HCT116 (cell line): ENCODE results near the gene CIROP. TPM values are rescaled to one million over a fixed set of nuclear protein-coding genes. Genes with fewer than 3 reads are reported as not detected.
A peak's percentile ranks its signal among the peaks of the same experiment; 100 is the strongest.

Experiments
- ATAC-seq: fragments of 200-7000 bp; cut with Tn5 transposase; 2 replicates; pipeline ENCODE4 v1.9.1; 2020; ENCODE audit warnings: mild to moderate bottlenecking, moderate library complexity
- BruUV-seq: library from RNA; stranded (reverse); fragments of 400-500 nt; replicated peaks from 2 replicates; lab custom pipeline; 2021; lab: Mats Ljungman, UMichigan
- CTCF ChIA-PET: fragments of 300-600 bp; sonication (Branson Sonifier 250); formaldehyde crosslinking; loops from one replicate; lab custom pipeline; 2021; ENCODE audit warnings: antibody characterized with exemption; lab: Charles Lee
- POLR2A ChIA-PET: fragments of 300-600, 350-600 bp; sonication (Branson Sonifier 250); formaldehyde crosslinking; loops from one replicate; lab custom pipeline; 2021; ENCODE audit warnings: antibody characterized with exemption; lab: Charles Lee
- RAD21 ChIA-PET, 2 experiments: fragments of 300-600 bp; sonication (Branson Sonifier 250); formaldehyde crosslinking; loops; one replicate each; lab custom pipeline; 2023; ENCODE audit warnings: low total read pairs in 2 of 2; ENCODE audit not compliant: uncharacterized antibody in 2 of 2, unreplicated experiment in 2 of 2, low non-redundant PET in 1 of 2; lab: Charles Lee
- DNase-seq: peaks from one replicate; pipeline ENCODE4 v3.0.0-alpha.2; 2010; ENCODE audit warnings: low read depth, low spot score
- H2AFZ ChIP-seq: fragments of 200-600 bp; shearing (Covaris generic), sonication (generic); 2 replicates; pipeline ENCODE4 v1.6.1; 2017; ENCODE audit warnings: low read depth, mixed run types, mixed read lengths, antibody characterized with exemption, low read length; ENCODE audit not compliant: poor library complexity, severe bottlenecking
- H3K27ac ChIP-seq: 2 replicates; pipeline ENCODE4 v1.5.1; 2012; ENCODE audit warnings: low read depth, low read length
- H3K27me3 ChIP-seq: fragments of 200-600 bp; sonication (generic); 2 replicates; pipeline ENCODE4 v1.6.1; 2016; ENCODE audit warnings: mixed run types, low read length, mixed read lengths; ENCODE audit not compliant: insufficient read depth
- H3K36me3 ChIP-seq, 2 experiments: fragments of 200-500 bp in 1 of 2; fragments of 200-600 bp in 1 of 2; sonication (Bioruptor generic) in 1 of 2; sonication (generic) in 1 of 2; 2 replicates each; pipeline versions ENCODE4 v1.5.1 to v1.6.1; 2014 to 2016; ENCODE audit warnings: low read length in 2 of 2, inconsistent platforms in 1 of 2, mixed read lengths in 1 of 2, mixed run types in 1 of 2; ENCODE audit not compliant: insufficient read depth in 2 of 2, control insufficient read depth in 1 of 2
- H3K4me1 ChIP-seq, 2 experiments: fragments of 200-600 bp in 1 of 2; sonication (generic) in 1 of 2; 2 replicates each; pipeline versions ENCODE4 v1.5.1 to v1.6.1; 2012 to 2017; ENCODE audit warnings: low read length in 2 of 2, inconsistent platforms in 1 of 2, mild to moderate bottlenecking in 1 of 2, mixed read lengths in 1 of 2, mixed run types in 1 of 2, moderate library complexity in 1 of 2; ENCODE audit not compliant: insufficient read depth in 2 of 2, control insufficient read depth in 1 of 2
- H3K4me2 ChIP-seq: fragments of 200-600 bp; sonication (generic); 2 replicates; pipeline ENCODE4 v1.6.1; 2017; ENCODE audit warnings: mixed run types, low read length, mixed read lengths
- H3K4me3 ChIP-seq, 2 experiments: fragments of 200-600 bp in 1 of 2; sonication (generic) in 1 of 2; replicated peaks in 1 of 2; 2 replicates each; pipeline ENCODE4 v1.5.1; 2011 to 2016; ENCODE audit warnings: low read length in 2 of 2, control low read depth in 1 of 2, low read depth in 1 of 2, mild to moderate bottlenecking in 1 of 2, mixed read lengths in 1 of 2, mixed run types in 1 of 2
- H3K79me2 ChIP-seq: fragments of 200-600 bp; sonication (generic); 2 replicates; pipeline ENCODE4 v1.6.1; 2017; ENCODE audit warnings: mild to moderate bottlenecking, mixed run types, low read length, moderate library complexity, mixed read lengths; ENCODE audit not compliant: insufficient read depth
- H3K9ac ChIP-seq: fragments of 200-600 bp; sonication (generic); 2 replicates; pipeline ENCODE4 v1.6.1; 2016; ENCODE audit warnings: low read length, mixed read lengths
- H3K9me2 ChIP-seq: fragments of 200-600 bp; sonication (generic), shearing (Covaris generic); 2 replicates; pipeline ENCODE4 v1.6.1; 2017; ENCODE audit warnings: mixed run types, mild to moderate bottlenecking, moderate library complexity; ENCODE audit not compliant: insufficient read depth
- H3K9me3 ChIP-seq, 2 experiments: fragments of 200-500 bp in 1 of 2; fragments of 200-600 bp in 1 of 2; sonication (Bioruptor generic) in 1 of 2; sonication (generic) in 1 of 2; 2 replicates each; pipeline ENCODE4 v1.6.1; 2014 to 2017; ENCODE audit warnings: low read length in 2 of 2, mixed read lengths in 2 of 2, inconsistent platforms in 1 of 2, low read depth in 1 of 2, mild to moderate bottlenecking in 1 of 2, mixed run types in 1 of 2, moderate library complexity in 1 of 2; ENCODE audit not compliant: control insufficient read depth in 1 of 2, insufficient read depth in 1 of 2
- H4K20me1 ChIP-seq: fragments of 200-600 bp; sonication (generic), shearing (Covaris generic); 2 replicates; pipeline ENCODE4 v1.6.1; 2017; ENCODE audit warnings: mixed run types, mild to moderate bottlenecking, moderate library complexity; ENCODE audit not compliant: insufficient read depth
- EGR1 ChIP-seq: IDR thresholded peaks from 2 replicates; pipeline ENCODE4 v1.6.1; 2012; ENCODE audit warnings: low read depth
- POLR2A ChIP-seq: IDR thresholded peaks from 2 replicates; pipeline ENCODE4 v1.7.0; 2011; ENCODE audit warnings: borderline replicate concordance; ENCODE audit not compliant: insufficient read depth, insufficient read length; ENCODE audit errors: extremely low read depth
- SRF ChIP-seq: IDR thresholded peaks from 2 replicates; pipeline ENCODE4 v1.6.1; 2012; ENCODE audit warnings: low read depth
- TCF7L2 ChIP-seq: IDR thresholded peaks from 2 replicates; pipeline ENCODE4 v1.7.0; 2011; ENCODE audit warnings: borderline replicate concordance, inconsistent platforms; ENCODE audit not compliant: insufficient read depth, insufficient read length; ENCODE audit errors: extremely low read depth
- intact Hi-C: fragments of 100-400 bp; cut with micrococcal nuclease; formaldehyde crosslinking; loops from 2 replicates; pipeline ENCODE4 v1.10.0; 2022
- total RNA-seq: library from RNA; stranded (reverse); gene quantifications from one replicate; pipeline ENCODE4 v1.2.1, GENCODE V29; 2021; ENCODE audit not compliant: unreplicated experiment
- TF ChIP-seq, protein P1 (sequence below), 3 experiments: fragments of 200-600 bp in 1 of 3; sonication (generic) in 1 of 3; IDR thresholded peaks in 2 of 3; conservative IDR thresholded peaks in 1 of 3; 2 replicates each; pipeline ENCODE4 v1.5.1; 2012 to 2017; ENCODE audit warnings: low read depth in 2 of 3, low read length in 2 of 3, antibody characterized with exemption in 1 of 3, borderline replicate concordance in 1 of 3, control low read depth in 1 of 3, mild to moderate bottlenecking in 1 of 3, mixed read lengths in 1 of 3, mixed run types in 1 of 3, moderate library complexity in 1 of 3; ENCODE audit not compliant: insufficient read depth in 1 of 3

Gene CIROP
- total RNA-seq, 1 experiment from 2014 or later, result not detected

DNA sequence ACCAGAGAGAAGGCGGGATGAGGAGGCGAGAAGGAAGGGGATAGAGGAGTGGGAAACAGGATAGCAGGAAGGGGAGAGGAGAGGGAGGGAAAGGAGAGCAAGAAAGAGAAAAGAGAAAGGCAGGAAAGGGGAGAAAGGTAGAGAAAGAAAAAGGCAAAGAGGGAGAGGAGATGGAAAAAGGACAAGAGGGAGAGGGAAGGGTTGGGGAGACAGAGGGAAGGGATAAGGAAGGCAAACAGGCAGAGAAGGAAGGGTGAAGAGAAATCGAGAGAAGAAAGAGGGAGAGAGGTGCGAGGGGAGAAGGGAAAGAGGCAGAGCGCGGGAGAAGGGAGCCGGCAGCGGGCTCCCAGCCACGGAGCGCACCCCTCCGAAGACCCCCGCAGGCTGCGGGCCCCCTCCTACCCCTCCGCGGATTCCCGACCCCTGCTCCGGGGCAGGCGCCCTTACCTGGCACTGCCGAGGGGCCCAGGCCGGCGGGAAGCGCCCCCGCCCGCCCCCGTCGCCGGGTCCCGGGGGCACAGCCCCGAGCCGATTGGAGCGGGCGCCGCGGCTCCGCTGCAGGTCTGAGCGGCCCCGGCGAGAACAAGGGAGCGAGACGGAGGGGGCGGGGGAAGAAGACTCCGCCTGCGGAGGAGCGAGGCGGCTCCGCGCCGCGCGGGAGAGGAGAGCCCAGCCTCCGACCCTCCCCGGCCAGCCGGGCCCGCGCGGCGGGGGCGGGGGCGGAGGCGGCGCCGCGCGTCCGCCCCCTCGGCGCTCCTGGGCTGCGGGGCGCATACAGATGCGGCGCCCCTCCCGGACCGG, 47.6 kb downstream of the CIROP start, which contains the start of gene CDH24:
Gene CDH24, minus strand, starts transcription at position 565 of the 801 bp plus-strand sequence. CDS start 1,787 bp downstream, outside the sequence.
- Histone ChIP-seq H3K79me2 (peaks cover 7% of the 10 kb centered on the region; the same call in 1 of the 2 replicates), H3K9ac (peak within 1 kb of the TSS; percentile 63), H3K9me3 (no peaks in the 10 kb centered on the region), H3K9me2 (no peaks in the 10 kb centered on the region), H3K4me1 (peaks cover 16 to 36% of the 10 kb centered on the region in 2 experiments), H3K27me3 (no peaks in the 10 kb centered on the region), H3K4me2 (peak within 1 kb of the TSS; percentile 95), H3K27ac (peak within 1 kb of the TSS; percentile 84), H3K4me3 (peak within 1 kb of the TSS; percentile 59 to 61), H4K20me1 (no peaks in the 10 kb centered on the region), H2AFZ (no peak within 1 kb of the TSS), H3K36me3 (peaks cover 19% of the 10 kb centered on the region in 2 experiments; a peak in 3 of 4 replicates)
- TF ChIP-seq TCF7L2 (peak; percentile 29), POLR2A (peak; percentile 36), EGR1 (0 out of 2 replicates have a peak, but pooled peaks have one; percentile 48), SRF (no peak)
- TF ChIP-seq, protein P1, sequence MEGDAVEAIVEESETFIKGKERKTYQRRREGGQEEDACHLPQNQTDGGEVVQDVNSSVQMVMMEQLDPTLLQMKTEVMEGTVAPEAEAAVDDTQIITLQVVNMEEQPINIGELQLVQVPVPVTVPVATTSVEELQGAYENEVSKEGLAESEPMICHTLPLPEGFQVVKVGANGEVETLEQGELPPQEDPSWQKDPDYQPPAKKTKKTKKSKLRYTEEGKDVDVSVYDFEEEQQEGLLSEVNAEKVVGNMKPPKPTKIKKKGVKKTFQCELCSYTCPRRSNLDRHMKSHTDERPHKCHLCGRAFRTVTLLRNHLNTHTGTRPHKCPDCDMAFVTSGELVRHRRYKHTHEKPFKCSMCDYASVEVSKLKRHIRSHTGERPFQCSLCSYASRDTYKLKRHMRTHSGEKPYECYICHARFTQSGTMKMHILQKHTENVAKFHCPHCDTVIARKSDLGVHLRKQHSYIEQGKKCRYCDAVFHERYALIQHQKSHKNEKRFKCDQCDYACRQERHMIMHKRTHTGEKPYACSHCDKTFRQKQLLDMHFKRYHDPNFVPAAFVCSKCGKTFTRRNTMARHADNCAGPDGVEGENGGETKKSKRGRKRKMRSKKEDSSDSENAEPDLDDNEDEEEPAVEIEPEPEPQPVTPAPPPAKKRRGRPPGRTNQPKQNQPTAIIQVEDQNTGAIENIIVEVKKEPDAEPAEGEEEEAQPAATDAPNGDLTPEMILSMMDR (IDR thresholded peaks at IDR 0.05 in 2 of 3, conservative IDR thresholded peaks at IDR 0.05 in 1 of 3; ENCODE audit: borderline replicate concordance in 1 of 3, insufficient read depth in 1 of 3, low read depth in 2 of 3, low read length in 2 of 3), result no peak
- POLR2A ChIA-PET, result interaction anchor here (0.6 to 1.7 kb wide), 7 partner anchors 9 to 495 kb away, joined by 3 to 10 read pairs (median 5); no protein-coding TSS in a partner anchor
- intact Hi-C loops, result loop anchor here (5.0 kb wide), 2 partner anchors 50 to 500 kb away; no protein-coding TSS in a partner anchor
- CTCF ChIA-PET, result interaction anchor here (0.5 to 9.9 kb wide), 33 partner anchors 8 to 498 kb away, joined by 3 to 175 read pairs (median 5); partner anchors contain the start of genes ACIN1, AJUBA, C14orf119 and LRP10
- DNase-seq (no peak), ATAC-seq (peak; percentile 69)
- no TSS peak for BruUV-seq
- RAD21 ChIA-PET, result interaction anchor here (0.9 to 2.2 kb wide), 10 partner anchors 12 to 85 kb away, joined by 3 to 12 read pairs (median 4); partner anchors contain the start of gene AJUBA (in 1 of the 2)
